CD14-positive monocyte (primary cell): Measurements from ENCODE around the gene ABHD4. TPM values are rescaled to one million over a fixed set of nuclear protein-coding genes. Genes with fewer than 3 reads are reported as not detected.
A peak's percentile ranks its signal among the peaks of the same experiment; 100 is the strongest.

Experiments used
- DNase-seq, 3 donors: peaks; one replicate each; pipeline ENCODE4 v3.0.0-alpha.2; 2011 to 2022
- H2AFZ ChIP-seq: 2 replicates; pipeline ENCODE4 v1.6.0; 2012; ENCODE audit warnings: mild to moderate bottlenecking, low read depth, low read length, inconsistent platforms; ENCODE audit not compliant: insufficient read depth, poor library complexity, severe bottlenecking
- H3K27ac ChIP-seq, 2 donors: 1 replicate in 1 of 2; 2 replicates in 1 of 2; pipeline ENCODE4 v1.5.1; 2012 to 2013; ENCODE audit warnings: low read length in 2 of 2, control low read depth in 1 of 2, inconsistent platforms in 1 of 2, low read depth in 1 of 2, mild to moderate bottlenecking in 1 of 2
- H3K27me3 ChIP-seq, 2 donors: one replicate each; pipeline versions ENCODE4 v1.6.0 to v1.6.1; 2011 to 2013; ENCODE audit warnings: low read length in 2 of 2; ENCODE audit not compliant: control insufficient read depth in 2 of 2, insufficient read depth in 2 of 2
- H3K36me3 ChIP-seq, 2 donors: replicated peaks in 1 of 2; 1 replicate in 1 of 2; 2 replicates in 1 of 2; pipeline versions ENCODE4 v1.5.1 to v1.6.1; 2012 to 2013; ENCODE audit warnings: low read length in 2 of 2, control low read depth in 1 of 2, inconsistent platforms in 1 of 2, mild to moderate bottlenecking in 1 of 2; ENCODE audit not compliant: insufficient read depth in 2 of 2, control insufficient read depth in 1 of 2
- H3K4me1 ChIP-seq, 2 donors: 1 replicate in 1 of 2; 2 replicates in 1 of 2; pipeline versions ENCODE4 v1.5.1 to v1.6.1; 2012 to 2013; ENCODE audit warnings: low read length in 2 of 2, control low read depth in 1 of 2, inconsistent platforms in 1 of 2, mild to moderate bottlenecking in 1 of 2, moderate library complexity in 1 of 2; ENCODE audit not compliant: insufficient read depth in 2 of 2, control insufficient read depth in 1 of 2
- H3K4me2 ChIP-seq: replicated peaks from 2 replicates; pipeline ENCODE3; 2012; ENCODE audit warnings: low read length, moderate library complexity, mild to moderate bottlenecking; ENCODE audit not compliant: poor library complexity, severe bottlenecking; ENCODE audit errors: extremely low read depth
- H3K4me3 ChIP-seq, 3 experiments: fragments of 200-600 bp in 1 of 3; sonication (generic) in 1 of 3; replicated peaks in 1 of 3; 1 replicate in 2 of 3; 2 replicates in 1 of 3; pipeline ENCODE4 v1.5.1; 2011 to 2013; ENCODE audit warnings: low read length in 3 of 3, mild to moderate bottlenecking in 3 of 3, control low read depth in 2 of 3, low read depth in 2 of 3, inconsistent platforms in 1 of 3, moderate library complexity in 1 of 3
- H3K79me2 ChIP-seq: 2 replicates; pipeline ENCODE4 v1.6.0; 2012; ENCODE audit warnings: mild to moderate bottlenecking, control low read depth, inconsistent platforms, low read length, moderate library complexity; ENCODE audit not compliant: insufficient read depth
- H3K9ac ChIP-seq: 2 replicates; pipeline ENCODE4 v1.6.0; 2017; ENCODE audit warnings: low read length, mild to moderate bottlenecking; ENCODE audit not compliant: insufficient read depth, poor library complexity, severe bottlenecking
- H3K9me3 ChIP-seq, 2 donors: replicated peaks in 1 of 2; 1 replicate in 1 of 2; 2 replicates in 1 of 2; pipeline versions ENCODE4 v1.5.1 to v1.6.1; 2012 to 2013; ENCODE audit warnings: low read length in 2 of 2, control low read depth in 1 of 2; ENCODE audit not compliant: control insufficient read depth in 1 of 2, insufficient read depth in 1 of 2
- H4K20me1 ChIP-seq: 2 replicates; pipeline ENCODE4 v1.6.0; 2012; ENCODE audit warnings: mild to moderate bottlenecking, low read length, control low read depth, moderate library complexity; ENCODE audit not compliant: insufficient read depth
- H3K27ac Mint-ChIP-seq, 7 donors: one replicate each; pipeline ENCODE4 v1.8.0; 2020; ENCODE audit warnings: mild to moderate bottlenecking in 7 of 7, mixed read lengths in 7 of 7, moderate library complexity in 6 of 7, inconsistent platforms in 2 of 7
- H3K27me3 Mint-ChIP-seq, 3 donors: one replicate each; pipeline ENCODE4 v1.8.0; 2021 to 2022; ENCODE audit warnings: low read depth in 3 of 3, mild to moderate bottlenecking in 3 of 3, mixed read lengths in 3 of 3, moderate library complexity in 3 of 3, inconsistent platforms in 1 of 3
- H3K36me3 Mint-ChIP-seq, 2 donors: one replicate each; pipeline ENCODE4 v1.8.0; 2020; ENCODE audit warnings: mixed read lengths in 2 of 2, inconsistent platforms in 1 of 2, mild to moderate bottlenecking in 1 of 2
- H3K4me1 Mint-ChIP-seq: one replicate; pipeline ENCODE4 v1.8.0; 2020; ENCODE audit warnings: mild to moderate bottlenecking, mixed read lengths
- H3K4me3 Mint-ChIP-seq, 2 donors: one replicate each; pipeline ENCODE4 v1.8.0; 2020; ENCODE audit warnings: mild to moderate bottlenecking in 2 of 2, mixed read lengths in 2 of 2, moderate library complexity in 1 of 2
- H3K9me3 Mint-ChIP-seq, 7 donors: one replicate each; pipeline ENCODE4 v1.8.0; 2020 to 2022; ENCODE audit warnings: mixed read lengths in 7 of 7, mild to moderate bottlenecking in 6 of 7, moderate library complexity in 6 of 7, inconsistent platforms in 2 of 7
- WGBS: methylation state at CpG from one replicate; pipeline ENCODE4 v1.1.5; 2013; ENCODE audit warnings: missing lambda C conversion rate; ENCODE audit not compliant: insufficient coverage; 5-methylcytosine and 5-hydroxymethylcytosine counted together
- intact Hi-C, 2 donors: fragments of 100-400 bp; cut with micrococcal nuclease; formaldehyde crosslinking; loops; one replicate each; pipeline versions ENCODE4 v1.15.0 to v1.15.1; 2023
- polyA plus RNA-seq, 3 donors: library from polyadenylated mRNA; depleted of rRNA in 1 of 3; unstranded in 2 of 3; stranded (reverse) in 1 of 3; fragments of 300-500 nt in 2 of 3; fragments of >200 nt in 1 of 3; fragmentation: Illumina TruSeq in 2 of 3; gene quantifications; 1 replicate in 2 of 3; 2 replicates in 1 of 3; pipeline ENCODE4 v1.2.3, GENCODE V29; 2012 to 2021
- TF ChIP-seq, protein P1 (sequence below): fragments of 200-600 bp; IDR thresholded peaks from one replicate; pipeline ENCODE4 v1.8.0; 2022; ENCODE audit warnings: antibody characterized with exemption, mild to moderate bottlenecking

The ABHD4 gene
- polyA plus RNA-seq, 3 donors: 9.4 to 13.4 (median 12.5) TPM

GRCh38 chr14:22648506-22648905 lies 50.4 kb downstream of the ABHD4 start:
- Mint-ChIP-seq H3K27me3 (peaks cover 20 to 28% (median 21%) of the 10 kb centered on the region in 3 donors), H3K27ac (peak overlapping the region in 2 of 7 donors; percentile 19 to 60), H3K4me1 (peaks cover 16% of the 10 kb centered on the region), H3K36me3 (peaks cover 0 to 4% of the 10 kb centered on the region in 2 donors), H3K9me3 (peaks cover 0 to 2% (median 0%) of the 10 kb centered on the region in 7 donors), H3K4me3 (no peak overlapping the region)
- no peak for DNase-seq
- Histone ChIP-seq H3K4me1 (peaks cover 14% of the 10 kb centered on the region in 2 donors), H3K27me3 (peaks cover 5 to 11% of the 10 kb centered on the region in 2 donors), H3K9ac (no peak overlapping the region), H3K79me2 (no peaks in the 10 kb centered on the region), H4K20me1 (no peaks in the 10 kb centered on the region), H3K4me3 (no peak overlapping the region), H3K27ac (no peak overlapping the region), H3K4me2 (no peak overlapping the region), H3K9me3 (no peaks in the 10 kb centered on the region), H3K36me3 (no peaks in the 10 kb centered on the region), H2AFZ (no peak overlapping the region)
- WGBS: no CpG with 5 or more reads among the region's 2 CpGs
- intact Hi-C loops: loop anchor here in 1 of 2 donors (5.0 kb wide), 1 partner anchor 51 kb away; the partner anchor contains the start of gene ABHD4
- TF ChIP-seq, protein P1, sequence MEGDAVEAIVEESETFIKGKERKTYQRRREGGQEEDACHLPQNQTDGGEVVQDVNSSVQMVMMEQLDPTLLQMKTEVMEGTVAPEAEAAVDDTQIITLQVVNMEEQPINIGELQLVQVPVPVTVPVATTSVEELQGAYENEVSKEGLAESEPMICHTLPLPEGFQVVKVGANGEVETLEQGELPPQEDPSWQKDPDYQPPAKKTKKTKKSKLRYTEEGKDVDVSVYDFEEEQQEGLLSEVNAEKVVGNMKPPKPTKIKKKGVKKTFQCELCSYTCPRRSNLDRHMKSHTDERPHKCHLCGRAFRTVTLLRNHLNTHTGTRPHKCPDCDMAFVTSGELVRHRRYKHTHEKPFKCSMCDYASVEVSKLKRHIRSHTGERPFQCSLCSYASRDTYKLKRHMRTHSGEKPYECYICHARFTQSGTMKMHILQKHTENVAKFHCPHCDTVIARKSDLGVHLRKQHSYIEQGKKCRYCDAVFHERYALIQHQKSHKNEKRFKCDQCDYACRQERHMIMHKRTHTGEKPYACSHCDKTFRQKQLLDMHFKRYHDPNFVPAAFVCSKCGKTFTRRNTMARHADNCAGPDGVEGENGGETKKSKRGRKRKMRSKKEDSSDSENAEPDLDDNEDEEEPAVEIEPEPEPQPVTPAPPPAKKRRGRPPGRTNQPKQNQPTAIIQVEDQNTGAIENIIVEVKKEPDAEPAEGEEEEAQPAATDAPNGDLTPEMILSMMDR: no peak

- no peak for DNase-seq
- no peak overlapping the region for H2AFZ ChIP-seq
- intact Hi-C loops: loop anchor here in 1 of 2 donors (5.0 kb wide), 1 partner anchor 78 kb away; no protein-coding TSS in a partner anchor
- H3K27ac Mint-ChIP-seq: peak overlapping the region in 2 of 7 donors; percentile 8 to 10
- TF ChIP-seq, protein P1: no peak
- H3K9ac ChIP-seq: no peak overlapping the region
- no peaks in the 10 kb centered on the region for H3K36me3 ChIP-seq
- H3K9me3 Mint-ChIP-seq: no peaks in the 10 kb centered on the region
- no peak overlapping the region for H3K27ac ChIP-seq
- peaks cover 16% of the 10 kb centered on the region for H3K4me1 Mint-ChIP-seq
- H3K4me3 Mint-ChIP-seq: no peak overlapping the region
- peaks cover 0 to 7% of the 10 kb centered on the region in 2 donors for H3K27me3 ChIP-seq
- H3K4me2 ChIP-seq: no peak overlapping the region
- no peaks in the 10 kb centered on the region for H3K9me3 ChIP-seq
- WGBS: 92% methylated on average over 4 of the region's 7 CpGs
- H3K79me2 ChIP-seq: no peaks in the 10 kb centered on the region
- peaks cover 0 to 4% of the 10 kb centered on the region in 2 donors for H3K36me3 Mint-ChIP-seq
- H3K4me1 ChIP-seq: peaks cover 14% of the 10 kb centered on the region in 2 donors
- no peaks in the 10 kb centered on the region for H4K20me1 ChIP-seq
- peaks cover 9 to 14% (median 13%) of the 10 kb centered on the region in 3 donors for H3K27me3 Mint-ChIP-seq
- no peak overlapping the region for H3K4me3 ChIP-seq
These were observed 52.1 kb downstream of the ABHD4 start for GRCh38 chr14:22650046-22650739.
